Left renal cortex interstitium (tissue), 4 donors: ENCODE data around the gene DVL2. TPM values are rescaled to one million over a fixed set of nuclear protein-coding genes. Genes with fewer than 3 reads are reported as not detected.
"Not testable (repeated sequence)": the region's sequence is repeated elsewhere in the genome, so short reads cannot be mapped to it uniquely, and the experiment has no call there.

Experiments used
- DNase-seq, 4 donors: peaks; one replicate each; pipeline ENCODE4 v3.0.0-alpha.2; 2013; ENCODE audit warnings: low read depth in 4 of 4, low spot score in 2 of 4, missing footprints in 1 of 4
- polyA plus RNA-seq, 4 donors: library from polyadenylated mRNA; unstranded; fragments of 120-200 nt; gene quantifications; one replicate each; pipeline ENCODE4 v1.2.1, GENCODE V29; 2013; ENCODE audit not compliant: insufficient read length in 4 of 4

The DVL2 gene
- polyA plus RNA-seq, 4 donors, result 47.7 to 78.0 (median 62.9) TPM

DNA sequence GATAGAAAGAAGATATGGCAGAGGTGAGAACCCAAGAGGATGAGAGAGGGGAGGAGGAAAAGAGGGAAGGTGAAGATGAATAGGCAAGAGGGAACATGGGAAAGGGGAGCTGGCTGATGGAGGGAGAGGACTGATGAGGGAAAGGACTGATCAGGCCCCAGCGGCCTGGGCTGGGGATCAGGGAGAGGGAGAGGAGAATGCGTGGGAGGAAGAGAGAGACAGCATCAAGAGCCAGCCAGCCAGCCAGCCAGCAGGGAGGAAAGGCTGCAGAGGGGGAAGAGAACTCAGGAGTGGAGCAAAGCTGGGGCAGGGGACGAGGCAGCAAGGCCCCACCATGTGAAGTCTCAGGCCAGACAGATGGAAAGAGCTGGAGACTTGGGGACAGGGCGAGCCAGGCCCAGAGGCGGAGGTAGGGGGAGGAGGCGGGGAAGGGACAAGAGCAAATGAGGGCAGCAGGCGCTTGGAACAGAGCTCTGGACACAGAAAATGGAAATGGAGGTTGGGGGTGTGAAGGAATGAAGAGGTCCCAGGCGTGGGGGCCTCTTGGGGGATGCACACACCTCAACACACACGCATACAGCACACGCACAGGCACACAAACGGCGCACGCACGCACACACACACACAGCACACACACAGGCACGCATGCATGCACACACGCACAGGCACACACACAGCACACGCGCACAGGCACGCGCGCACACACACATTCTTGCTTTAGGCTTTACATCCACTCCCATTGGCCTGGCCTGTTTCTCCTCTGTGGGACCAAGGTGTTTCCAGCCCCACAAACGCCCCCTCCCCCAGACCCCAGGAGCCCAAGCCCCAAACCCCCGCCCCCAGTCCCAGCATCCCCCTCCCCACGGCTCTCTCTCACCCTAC is 27.0 kb downstream of the DVL2 start:
- DNase-seq, result no peak

DNA sequence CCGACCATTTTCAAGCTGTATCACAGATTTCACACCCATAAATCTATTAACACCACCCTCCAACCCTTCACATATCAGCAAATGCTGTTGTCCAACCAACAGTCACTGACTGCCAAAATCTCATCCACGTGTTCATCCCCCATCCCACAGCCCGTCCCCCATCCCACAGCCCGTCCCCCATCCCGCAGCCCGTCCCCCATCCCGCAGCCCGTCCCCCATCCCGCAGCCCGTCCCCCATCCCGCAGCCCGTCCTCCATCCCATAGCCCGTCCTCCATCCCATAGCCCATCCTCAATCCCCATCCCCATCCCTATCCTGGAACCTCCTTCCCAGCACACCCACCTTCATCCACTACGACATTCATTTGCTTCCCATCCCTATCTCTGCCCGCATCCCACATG is 28.8 kb downstream of the DVL2 start:
- DNase-seq, result no peak

DNA sequence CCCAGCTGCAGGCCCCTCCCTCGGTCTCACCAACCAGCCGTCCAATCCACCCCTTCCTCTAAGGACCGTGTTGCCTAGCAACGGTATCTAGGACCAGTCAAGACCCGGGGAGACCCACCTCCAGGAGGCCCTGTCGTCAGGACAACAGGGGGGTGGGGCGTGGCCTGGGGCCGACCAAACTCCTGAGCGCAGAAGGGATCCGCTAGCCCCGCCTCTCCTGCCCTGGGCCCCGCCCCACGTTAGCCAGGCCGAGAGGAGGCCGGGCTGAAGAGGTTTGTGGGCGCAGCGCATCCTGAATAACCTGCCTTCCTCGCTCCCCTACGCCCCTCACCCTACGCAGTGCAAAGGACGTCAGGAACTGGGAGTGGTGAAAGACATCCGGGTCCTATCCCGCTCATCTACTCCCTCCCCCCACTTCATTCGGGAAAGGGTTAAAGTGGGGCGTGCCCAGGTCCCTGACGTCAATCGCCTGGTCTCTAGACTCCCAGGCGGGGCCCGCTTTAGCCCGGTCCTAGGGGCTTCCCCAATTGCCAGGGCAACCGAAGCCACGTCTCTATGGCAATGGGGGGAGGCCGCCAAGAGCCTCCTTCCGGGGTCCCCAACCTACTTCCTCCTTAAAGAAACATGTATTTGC is 29.4 kb downstream of the DVL2 start:
- peak in 2 of 4 donors; percentile 74 to 78 for DNase-seq

DNA sequence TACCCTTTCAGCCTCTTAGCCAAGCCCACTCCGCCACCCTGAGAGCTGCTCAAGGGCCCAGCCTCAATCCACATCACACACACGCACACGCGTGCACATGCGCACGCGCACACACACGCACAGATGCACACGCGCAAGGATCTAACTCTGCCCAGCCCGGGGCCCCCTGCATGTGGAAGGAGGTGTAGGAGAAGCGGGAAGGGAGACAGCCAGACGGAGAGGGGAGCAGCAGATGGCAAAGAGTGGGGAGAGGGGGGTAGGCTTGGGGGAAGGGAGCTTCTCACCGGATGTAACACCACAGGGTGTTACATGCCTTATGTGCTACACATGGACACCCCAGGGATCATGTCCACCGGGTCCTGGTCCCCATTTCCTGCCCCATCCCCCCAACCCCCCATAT is 30.0 kb downstream of the DVL2 start:
- no peak for DNase-seq

DNA sequence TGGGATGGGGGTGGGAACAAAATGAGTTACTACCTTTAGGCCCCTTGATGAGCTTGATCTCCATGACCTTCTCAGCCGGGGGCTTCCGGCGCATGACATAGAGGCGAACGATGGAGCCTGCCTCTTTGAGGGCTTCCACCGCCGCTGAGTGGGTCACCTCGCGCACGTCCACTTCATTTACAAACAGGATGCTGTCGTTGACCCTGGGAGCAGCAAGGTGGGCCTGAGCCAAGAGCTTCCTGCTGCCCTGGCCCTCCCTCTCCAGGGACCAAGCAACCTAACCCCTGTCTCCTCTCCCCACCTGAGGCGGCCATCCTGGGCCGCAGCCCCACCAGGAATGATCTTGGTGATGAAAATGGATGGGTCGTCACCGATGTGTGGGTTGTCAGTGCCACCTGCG is 30.9 kb downstream of the DVL2 start:
- DNase-seq, result no peak

DNA sequence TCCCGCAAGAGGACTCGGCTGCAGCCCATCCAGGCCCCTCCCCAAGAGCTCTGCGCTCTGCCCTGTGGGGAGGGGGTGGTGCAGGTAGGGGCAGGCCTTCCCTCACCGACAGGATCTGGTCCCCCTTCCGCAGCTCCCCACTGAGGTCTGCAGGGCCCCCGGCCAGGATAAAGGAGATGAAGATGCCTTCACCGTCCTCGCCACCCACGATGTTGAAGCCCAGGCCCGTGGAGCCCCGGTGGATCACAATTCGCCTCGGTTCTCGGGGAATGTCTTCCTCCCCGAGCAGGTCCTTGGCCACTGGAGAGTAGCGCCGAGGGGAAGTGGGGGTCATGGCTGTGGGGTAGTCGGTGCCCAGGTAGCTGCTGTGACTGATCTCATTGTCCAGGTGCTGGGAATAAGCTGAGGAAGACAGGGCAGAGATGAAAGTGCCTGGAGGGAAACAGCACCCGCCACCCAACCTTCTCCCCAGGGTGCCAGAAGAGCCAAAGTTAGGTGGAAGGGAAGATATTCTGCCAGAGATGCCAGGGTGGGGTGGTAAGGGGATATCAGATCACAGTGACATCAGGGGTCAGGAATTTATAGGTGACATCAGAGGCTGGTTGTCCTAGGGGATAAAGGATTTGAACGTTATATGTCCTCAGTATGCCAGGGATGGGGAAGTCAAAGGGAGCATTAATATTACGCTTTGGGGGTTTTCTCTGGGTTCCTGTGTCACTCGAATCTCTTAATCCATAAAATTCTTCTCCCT is 37.5 kb downstream of the DVL2 start:
- no peak for DNase-seq

DNA sequence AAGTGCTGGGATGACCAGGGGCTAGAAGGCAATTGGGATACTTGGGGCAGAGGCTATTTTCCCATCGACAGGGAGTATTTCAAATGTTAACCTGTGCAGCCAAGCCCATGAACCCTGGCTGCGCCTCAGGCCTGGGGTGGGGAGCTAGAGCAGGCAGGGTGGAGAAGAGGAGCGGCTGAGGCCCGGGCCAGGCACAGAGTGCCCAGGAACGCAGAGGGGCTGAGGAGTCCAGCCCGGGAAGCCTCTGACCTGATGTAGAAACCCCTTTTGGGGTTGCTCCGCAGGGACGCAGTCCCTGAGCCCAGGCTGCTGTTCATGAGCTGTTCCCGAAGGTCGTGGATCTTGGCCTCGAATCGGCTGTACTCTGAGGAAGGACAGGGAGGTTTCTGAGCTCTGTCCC is 38.3 kb downstream of the DVL2 start:
- no peak for DNase-seq

DNA sequence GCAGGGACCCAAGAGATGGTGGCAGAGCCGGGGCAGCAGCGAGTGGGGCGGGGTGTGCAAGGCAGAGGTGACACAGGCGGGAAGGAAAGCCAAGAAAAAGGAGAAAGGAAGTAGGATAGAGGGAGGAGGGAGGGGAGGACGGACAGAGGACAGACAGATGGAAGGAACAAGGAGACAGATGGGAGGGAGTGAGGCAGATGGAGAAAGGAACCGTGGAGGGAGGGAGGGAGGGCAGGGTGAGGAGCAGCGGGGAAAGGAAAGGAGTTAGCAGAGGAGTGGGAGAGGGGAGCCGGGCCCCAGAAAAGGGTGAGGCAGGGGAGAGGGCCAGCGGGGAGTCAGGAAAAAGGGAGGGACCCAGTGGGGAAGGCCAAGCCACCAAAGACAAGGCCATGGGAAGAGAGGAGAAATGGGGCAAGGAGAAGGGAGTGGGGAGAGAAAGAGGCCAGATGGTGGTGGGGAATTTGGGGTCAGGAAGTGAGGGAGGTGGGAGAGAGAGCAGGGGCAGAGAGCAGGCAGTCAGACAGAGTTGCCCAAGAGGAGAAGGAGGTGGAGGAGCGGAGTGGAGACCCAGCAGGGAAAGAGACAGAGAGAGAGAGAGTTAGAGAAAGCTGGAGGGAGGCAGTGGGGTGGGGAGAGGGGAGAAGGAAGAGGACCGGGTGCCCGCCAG is 41.9 kb downstream of the DVL2 start:
- no peak for DNase-seq

DNA sequence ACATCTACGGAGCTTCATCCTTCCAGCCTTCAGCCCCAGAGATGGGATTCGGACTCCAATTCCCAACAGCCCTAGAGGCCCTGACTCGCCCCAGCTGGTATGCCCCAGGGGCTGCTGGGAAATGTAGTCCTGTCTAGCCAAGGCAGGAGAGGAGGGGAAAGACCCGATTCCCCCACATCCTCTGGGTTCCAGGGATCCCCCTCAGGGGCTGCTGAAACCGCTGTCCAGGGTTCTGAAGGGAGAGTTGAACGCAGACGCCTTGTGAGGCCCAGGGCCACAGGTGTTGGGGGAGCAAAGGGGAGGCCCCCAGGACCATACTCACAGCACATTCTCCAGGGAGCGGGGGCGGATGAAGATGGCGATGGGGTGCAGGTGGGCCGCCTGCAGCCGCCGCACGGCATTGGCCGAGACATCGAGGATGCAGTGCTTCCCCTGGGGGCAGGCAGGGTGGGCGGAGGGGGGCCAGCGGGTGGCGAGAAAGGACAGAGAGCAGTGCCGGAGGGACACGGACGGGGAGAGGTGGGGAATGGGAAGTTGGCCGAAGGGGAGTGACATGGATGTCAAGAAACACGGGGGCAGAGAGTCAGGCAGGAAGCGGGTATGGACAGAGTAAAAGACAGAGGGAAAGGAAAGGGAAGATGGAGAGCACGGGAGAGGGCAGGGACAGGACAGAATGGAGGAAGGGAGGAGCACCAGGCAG is 42.6 kb downstream of the DVL2 start:
- DNase-seq, result no peak

DNA sequence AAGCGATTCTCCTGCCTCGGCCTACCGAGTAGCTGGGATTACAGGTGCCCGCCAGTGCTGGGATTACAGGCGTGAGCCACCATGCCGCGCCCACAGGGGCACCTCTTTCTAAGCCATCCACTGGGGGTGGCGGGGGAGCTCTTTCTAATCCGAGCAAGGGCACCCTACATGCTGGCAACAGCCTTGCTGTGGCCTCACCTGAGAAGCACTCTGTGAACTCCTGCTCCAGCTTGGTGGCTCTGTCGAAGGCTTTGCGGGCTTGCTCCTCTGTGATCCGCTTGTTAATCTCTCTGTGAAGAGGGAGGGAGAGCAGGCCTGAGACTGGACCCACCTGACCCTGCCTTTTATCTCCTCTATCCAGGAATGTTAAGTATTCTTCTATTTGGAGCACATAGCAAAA is 43.2 kb downstream of the DVL2 start:
- DNase-seq, result no peak

DNA sequence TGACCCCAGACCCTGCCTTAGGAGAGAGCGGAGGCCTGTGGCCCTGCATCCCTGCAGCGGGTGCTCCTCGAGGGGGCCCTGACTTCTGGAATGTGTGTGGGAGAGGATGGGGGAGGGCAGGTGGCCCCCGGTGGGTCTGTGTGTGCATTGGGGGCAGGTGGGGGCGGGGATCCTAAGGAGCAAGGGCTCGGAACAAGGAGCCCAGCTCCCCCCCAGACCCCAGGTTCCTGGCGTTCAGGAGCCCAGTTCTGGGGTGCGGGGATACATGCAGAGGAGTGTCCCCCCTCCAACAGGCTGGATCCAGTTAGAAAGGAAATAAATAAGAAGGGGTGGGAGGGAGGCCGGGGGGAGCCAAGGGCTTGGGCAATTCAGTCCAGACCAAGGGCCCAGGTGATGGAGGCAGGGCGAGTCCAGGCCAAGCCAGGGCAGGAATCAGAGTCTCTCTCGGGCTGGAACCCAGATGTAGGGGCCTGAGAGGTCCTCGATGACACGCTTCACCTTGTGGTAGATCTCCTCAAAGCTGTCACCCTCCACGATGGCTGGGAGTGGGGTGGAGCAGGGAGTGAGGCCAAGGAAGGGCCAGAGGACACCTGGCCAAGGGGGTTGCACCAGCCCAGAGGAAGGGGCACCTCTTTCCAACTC is 43.9 kb downstream of the DVL2 start:
- DNase-seq, result no peak

DNA sequence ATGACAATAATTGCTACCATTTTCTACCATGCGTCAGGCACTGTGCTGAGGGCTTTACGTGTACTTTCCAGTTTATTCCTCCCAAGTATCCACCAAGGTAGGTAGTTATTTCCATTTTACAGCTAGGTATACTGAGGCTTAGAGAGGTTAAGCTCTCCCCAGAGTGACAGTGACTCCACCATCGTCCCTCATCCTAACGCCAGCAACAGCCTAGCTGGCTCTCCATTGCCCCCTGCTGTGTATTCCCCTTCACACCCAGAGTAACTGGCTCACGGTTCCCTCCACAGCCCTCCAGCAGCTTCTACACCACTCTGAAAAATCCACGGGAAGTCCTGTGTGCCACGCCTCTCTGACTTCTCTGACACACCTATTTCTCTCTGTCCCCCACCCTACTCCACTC is 48.1 kb downstream of the DVL2 start:
- no peak for DNase-seq

DNA sequence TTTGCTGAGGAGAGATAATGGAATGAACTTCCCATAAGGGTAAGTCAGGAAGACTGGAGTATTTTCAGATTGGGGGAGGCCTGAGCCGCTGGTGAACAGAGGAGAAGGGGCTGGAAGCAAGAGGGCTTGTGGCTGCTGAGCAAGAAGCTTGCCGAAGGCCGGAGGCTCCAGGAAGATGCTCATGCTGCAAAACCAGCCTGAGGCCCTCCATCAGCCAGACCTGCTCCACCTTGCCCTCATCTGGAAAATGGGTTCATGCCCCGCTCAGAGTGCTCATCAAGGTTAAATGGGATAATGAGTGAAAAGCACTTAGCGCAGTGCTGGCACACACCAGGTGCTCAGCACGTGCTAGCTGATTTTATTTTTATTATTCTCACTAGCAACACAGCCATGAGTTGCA is 49.7 kb downstream of the DVL2 start:
- no peak for DNase-seq

DNA sequence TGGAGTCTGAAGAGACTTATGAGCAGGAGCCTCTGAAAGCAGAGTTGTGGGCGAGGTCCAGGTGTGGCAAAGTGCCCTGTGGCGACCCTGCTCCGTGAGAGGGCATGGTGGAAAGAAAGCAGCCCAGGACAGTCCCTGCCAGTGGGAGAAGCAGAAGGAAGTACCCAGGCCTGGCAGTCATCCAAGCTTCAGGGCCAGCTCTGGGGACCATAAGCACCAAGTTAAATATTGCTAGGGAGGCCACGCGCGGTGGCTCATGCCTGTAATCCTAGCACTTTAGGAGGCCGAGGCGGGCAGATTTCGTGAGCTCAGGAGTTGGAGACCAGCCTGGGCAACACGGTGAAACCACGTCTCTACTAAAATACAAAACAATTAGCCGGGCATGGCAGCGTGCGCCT is 50.2 kb downstream of the DVL2 start:
- DNase-seq, result peak in 2 of 4 donors; percentile 53 to 69

DNA sequence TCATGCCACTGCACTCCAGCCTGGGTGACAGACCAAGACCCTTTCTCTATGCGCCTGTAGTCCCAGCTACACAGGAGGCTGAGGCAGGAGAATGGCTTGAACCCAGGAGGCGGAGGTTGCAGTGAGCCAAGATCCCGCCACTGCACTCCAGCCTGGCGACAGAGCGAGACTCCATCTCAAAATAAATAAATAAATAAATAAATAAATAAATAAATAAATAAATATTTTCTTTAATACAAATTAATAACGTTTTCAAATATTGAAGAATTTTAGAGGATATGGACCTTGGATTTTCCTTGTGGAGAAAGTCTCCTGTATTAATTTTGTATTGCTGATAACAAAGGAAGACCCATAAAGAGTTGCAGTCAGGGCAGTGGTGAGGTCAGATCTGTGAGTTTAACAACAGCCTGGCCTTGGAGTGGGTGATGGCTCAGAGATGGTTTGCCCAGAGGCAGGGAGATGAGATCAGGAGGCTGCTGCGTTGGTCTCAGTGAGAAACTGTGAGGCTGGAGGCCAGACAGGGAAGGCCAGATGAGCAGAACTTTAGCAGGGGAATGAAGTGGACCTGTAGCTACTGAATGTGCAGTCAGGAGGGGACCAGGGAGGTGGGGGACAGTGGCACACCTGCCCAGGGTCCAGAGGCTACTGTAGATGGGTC is 50.8 kb downstream of the DVL2 start:
- no peak for DNase-seq

DNA sequence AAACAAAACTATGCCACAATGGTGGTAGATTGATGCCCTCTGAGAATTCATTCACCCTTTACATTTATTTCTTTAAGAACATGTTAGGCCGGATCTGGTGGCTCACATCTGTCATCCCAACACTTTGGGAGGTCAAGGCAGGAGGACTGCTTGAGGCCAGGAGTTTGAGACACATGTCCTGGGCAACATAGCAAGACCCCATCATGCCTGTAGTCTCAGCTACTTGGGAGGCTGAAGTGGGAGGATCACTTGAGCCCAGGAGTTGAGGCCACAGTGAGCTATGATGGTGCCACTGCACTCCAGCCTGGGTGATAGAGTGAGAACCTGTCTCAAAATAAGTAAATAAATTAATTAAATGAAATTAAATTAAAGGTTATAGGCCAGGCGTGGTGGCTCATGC is 52.2 kb downstream of the DVL2 start:
- DNase-seq, result not testable (repeated sequence)

DNA sequence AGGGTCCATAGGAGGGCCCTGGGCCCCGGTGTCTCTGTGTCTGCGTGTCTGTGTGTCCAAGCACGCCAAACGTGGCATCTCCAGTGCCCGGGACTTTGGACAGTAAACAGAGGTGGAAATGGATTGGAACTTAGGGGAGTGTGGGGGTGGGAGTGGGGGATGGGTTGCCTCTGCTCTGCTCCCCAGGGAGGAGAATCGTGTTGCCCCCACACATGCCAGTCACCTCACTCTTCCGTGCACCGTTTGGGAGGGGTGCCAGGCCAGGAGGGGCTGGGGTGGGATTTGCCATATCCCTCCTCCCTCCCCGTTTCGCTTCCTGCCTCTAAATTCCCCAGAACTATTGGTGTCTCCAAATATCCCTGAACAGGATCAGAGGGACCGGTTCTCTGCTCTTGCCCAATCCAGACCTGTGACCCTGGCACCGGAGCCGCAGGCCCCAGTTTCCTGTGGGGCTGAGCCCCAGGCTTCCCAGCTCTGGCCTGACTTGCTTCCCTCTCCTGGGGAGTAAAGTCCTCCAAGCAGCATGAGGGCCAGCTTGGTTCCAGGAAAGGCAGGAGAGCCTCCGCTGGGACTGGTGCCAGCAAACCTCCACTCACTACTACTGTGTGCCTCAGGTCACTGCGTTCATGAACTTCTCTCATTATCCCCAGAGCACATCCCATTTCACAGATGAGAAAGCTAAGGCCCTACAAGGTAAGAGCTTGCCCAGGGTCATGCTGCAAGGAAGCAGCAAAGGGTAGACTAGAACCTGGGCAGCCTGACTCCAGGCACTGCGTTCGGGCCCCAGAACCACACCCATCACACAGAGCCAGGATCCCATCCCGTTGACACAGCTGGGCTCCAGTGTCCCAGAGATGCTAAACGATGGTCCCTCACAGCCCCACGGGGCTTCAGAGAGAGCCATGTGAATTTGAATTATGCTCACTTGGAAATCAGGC is 54.7 kb downstream of the DVL2 start, which contains the start of gene ASGR1:
TSS of gene ASGR1 (minus strand) at position 54 of the 938 bp plus-strand sequence. CDS start 807 bp downstream, outside the sequence.
- DNase-seq, result no peak

DNA sequence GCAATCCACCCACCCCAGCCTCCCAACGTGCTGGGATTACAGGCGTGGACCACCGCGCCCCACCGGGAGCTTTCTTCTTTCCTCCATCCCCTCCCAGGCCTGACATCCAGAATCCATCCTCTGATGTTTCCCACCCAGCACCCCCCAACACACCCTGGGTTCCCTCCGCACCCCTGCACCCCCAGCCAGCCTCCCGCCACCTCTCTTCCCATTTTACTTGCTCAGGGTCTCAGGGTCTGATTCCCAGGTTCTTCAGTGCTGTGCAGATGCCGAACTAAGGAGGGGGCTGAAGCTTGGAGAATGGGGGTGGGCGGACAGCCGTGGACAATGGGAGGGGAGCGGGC is 55.4 kb downstream of the DVL2 start:
- DNase-seq, result no peak
